Measurements from ENCODE around the gene KAT2A.

Gene KAT2A

GRCh38 chr17:42135664-42136653 lies 14.8 kb upstream of the KAT2A start:
- no peak for DNase-seq (ENCODE audit: low spot score)

GRCh38 chr17:42135151-42135550 lies 14.0 kb upstream of the KAT2A start:
- DNase-seq (ENCODE audit: low spot score), result no peak

- no peak for DNase-seq (ENCODE audit: low spot score)
These were observed 12.4 kb upstream of the KAT2A start for GRCh38 chr17:42133461-42134041.

- DNase-seq (ENCODE audit: low spot score), result no peak
These were observed 11.8 kb upstream of the KAT2A start for GRCh38 chr17:42132941-42133340.

GRCh38 chr17:42131981-42132432 lies 10.8 kb upstream of the KAT2A start:
- DNase-seq (ENCODE audit: low spot score), result no peak

GRCh38 chr17:42131232-42131631 lies 10.1 kb upstream of the KAT2A start:
- DNase-seq (ENCODE audit: low spot score), result no peak

- no peak for DNase-seq (ENCODE audit: low spot score)
These were observed 9.3 kb upstream of the KAT2A start for GRCh38 chr17:42130310-42130936.

GRCh38 chr17:42129109-42129837 lies 8.1 kb upstream of the KAT2A start:
- DNase-seq (ENCODE audit: low spot score), result no peak

GRCh38 chr17:42127414-42127813 lies 6.2 kb upstream of the KAT2A start:
- no peak for DNase-seq (ENCODE audit: low spot score)

GRCh38 chr17:42126836-42127235 lies 5.7 kb upstream of the KAT2A start:
- no peak for DNase-seq (ENCODE audit: low spot score)

- no peak for DNase-seq (ENCODE audit: low spot score)
These were observed 4.4 kb upstream of the KAT2A start for GRCh38 chr17:42125565-42125964.

GRCh38 chr17:42124256-42124655 lies 3.1 kb upstream of the KAT2A start:
- no peak for DNase-seq (ENCODE audit: low spot score)

- no peak for DNase-seq (ENCODE audit: low spot score)
These were observed 1.5 kb upstream of the KAT2A start, which contains the start of gene HSPB9 for GRCh38 chr17:42122371-42123303. HSPB9 (plus strand) TSS chr17:42122804; CDS start chr17:42122851, 47 bp downstream.

- no peak for DNase-seq (ENCODE audit: low spot score)
These were observed 902 bp downstream of the KAT2A start for GRCh38 chr17:42120161-42120769.

GRCh38 chr17:42119301-42119700 lies 1.9 kb downstream of the KAT2A start:
- DNase-seq (ENCODE audit: low spot score), result no peak

GRCh38 chr17:42118545-42118944 lies 2.6 kb downstream of the KAT2A start:
- DNase-seq (ENCODE audit: low spot score), result peak; percentile 69

GRCh38 chr17:42118126-42118510 lies 3.0 kb downstream of the KAT2A start:
- no peak for DNase-seq (ENCODE audit: low spot score)

- DNase-seq (ENCODE audit: low spot score), result no peak
These were observed 3.6 kb downstream of the KAT2A start for GRCh38 chr17:42117397-42118125.

GRCh38 chr17:42116705-42117396 lies 4.3 kb downstream of the KAT2A start:
- DNase-seq (ENCODE audit: low spot score), result peak; percentile 91

All from D341Med (cell line).